GM18507 (cell line): Measurements from ENCODE around the gene CRIM1.

Source experiments
- DNase-seq: peaks from one replicate; pipeline ENCODE4 v3.0.0; 2011; ENCODE audit warnings: low read depth; ENCODE audit not compliant: insufficient read length; ENCODE audit errors: extremely low spot score
- FAIRE-seq: peaks from 2 replicates; lab custom pipeline; 2011; peaks lifted over from hg19 to GRCh38; lab: Jason Lieb, UNC

CRIM1 gene

GRCh38 chr2:36492216-36492945 lies 136.8 kb downstream of the CRIM1 start:
- DNase-seq, result no peak

DNA sequence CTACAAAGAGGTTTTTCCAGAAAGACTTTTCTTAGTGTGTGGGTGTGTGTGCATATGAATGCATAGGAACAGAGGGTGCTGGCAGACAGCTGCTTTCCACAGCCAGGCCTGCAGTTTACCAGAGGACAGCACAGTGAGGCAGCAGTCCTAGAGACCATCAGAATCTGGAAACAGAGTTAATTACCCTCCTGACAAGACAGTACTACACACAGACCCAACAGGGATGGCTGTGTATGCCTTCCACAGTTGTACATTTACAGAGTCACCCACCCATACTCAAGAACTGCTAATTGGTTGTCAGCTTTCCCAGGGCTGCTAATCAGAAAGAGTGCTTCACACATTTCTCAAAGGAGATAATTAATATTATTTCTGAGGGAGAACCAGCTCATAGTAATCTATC lies 137.7 kb downstream of the CRIM1 start:
- no peak for FAIRE-seq

More at GRCh38 chr2:36492216-36492945, 136.8 kb downstream of the CRIM1 start:
- peak; percentile 15 for FAIRE-seq

DNA sequence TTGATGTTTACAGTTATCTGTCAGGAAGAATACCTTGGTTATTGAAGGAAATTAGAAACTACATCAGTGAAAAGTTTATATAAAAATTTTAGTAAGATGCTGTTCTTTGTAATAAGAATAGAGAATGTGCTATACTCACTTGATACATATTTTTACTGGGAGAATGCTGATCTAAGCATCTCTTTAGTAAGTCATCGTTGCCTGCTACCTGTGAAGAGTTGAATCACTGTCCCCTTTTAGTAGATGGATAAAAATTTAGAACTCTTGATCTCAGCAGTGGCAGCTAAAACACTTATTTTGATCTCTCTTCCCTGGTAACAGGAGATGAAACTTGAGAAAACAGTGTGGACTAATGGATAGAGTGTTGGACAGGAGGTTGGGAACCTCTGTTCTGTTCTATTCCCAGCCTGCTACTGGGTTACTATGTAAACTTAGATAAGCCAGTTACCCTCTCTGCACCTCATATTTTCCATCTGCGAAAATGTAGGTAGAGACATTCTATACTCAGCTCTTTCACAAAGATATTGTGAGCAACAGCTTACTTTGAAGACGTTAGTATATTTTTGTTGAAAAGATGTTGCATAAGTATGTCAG lies 142.1 kb downstream of the CRIM1 start:
- FAIRE-seq (no peak), DNase-seq (no peak)

More for the DNA sequence above, 137.7 kb downstream of the CRIM1 start:
- no peak for DNase-seq

DNA sequence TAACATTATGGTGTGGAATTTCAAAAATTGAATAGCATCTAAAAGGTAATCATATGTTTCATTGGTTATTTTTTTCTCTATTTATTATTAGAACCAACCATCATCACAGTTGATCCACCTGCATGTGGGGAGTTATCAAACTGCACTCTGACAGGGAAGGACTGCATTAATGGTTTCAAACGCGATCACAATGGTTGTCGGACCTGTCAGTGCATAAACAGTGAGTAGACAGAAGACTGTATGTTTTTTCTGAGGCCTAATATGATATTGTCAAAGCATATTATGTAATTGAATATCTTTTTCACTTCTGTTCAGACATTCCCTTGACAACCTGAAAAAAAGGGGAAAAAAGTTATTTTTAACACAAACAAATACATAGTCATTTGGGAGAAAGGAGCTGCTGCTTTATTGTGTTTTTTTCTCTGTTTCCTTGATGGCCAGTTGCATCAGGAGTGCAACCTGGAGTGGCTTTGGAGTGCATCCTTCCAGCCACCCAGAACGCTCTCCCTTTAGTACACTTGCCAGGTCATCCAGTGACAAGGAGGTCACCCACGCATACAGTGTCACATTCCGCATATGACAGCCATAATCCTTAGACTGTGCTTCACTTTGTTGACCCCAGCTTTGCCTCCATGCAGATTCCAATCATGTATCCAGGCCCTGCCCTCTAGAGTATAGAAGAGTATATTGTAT lies 143.7 kb downstream of the CRIM1 start:
- FAIRE-seq, result no peak

GRCh38 chr2:36500072-36500471 lies 144.5 kb downstream of the CRIM1 start:
- FAIRE-seq, result no peak

More for the DNA sequence above, 143.7 kb downstream of the CRIM1 start:
- no peak for DNase-seq

DNA sequence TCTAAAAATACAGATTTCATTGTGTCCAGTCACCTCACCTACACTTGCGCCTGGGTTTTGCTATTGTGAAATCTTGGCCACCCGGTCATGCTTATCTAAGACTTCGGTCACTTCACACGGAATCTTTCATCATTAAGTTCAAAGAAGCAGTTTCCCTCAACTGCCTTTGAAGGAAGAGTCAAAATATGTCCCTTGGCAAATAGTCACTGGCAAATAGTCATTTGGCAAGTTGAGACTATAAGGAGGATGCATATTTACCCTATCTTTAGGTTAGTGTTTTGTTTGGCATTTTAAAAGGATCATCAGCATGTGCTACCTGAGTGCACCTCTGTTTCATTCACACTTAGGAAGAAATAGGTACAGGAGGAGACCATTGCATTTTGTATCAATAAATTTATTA lies 146.5 kb downstream of the CRIM1 start:
- FAIRE-seq, result no peak

More at GRCh38 chr2:36500072-36500471, 144.5 kb downstream of the CRIM1 start:
- DNase-seq, result no peak

GRCh38 chr2:36507408-36507812 lies 151.8 kb downstream of the CRIM1 start:
- FAIRE-seq, result peak; percentile 73
- no peak for DNase-seq

More for the DNA sequence above, 146.5 kb downstream of the CRIM1 start:
- DNase-seq, result no peak

- FAIRE-seq, result no peak
- no peak for DNase-seq
Observed at GRCh38 chr2:36509075-36509474, 153.5 kb downstream of the CRIM1 start.

DNA sequence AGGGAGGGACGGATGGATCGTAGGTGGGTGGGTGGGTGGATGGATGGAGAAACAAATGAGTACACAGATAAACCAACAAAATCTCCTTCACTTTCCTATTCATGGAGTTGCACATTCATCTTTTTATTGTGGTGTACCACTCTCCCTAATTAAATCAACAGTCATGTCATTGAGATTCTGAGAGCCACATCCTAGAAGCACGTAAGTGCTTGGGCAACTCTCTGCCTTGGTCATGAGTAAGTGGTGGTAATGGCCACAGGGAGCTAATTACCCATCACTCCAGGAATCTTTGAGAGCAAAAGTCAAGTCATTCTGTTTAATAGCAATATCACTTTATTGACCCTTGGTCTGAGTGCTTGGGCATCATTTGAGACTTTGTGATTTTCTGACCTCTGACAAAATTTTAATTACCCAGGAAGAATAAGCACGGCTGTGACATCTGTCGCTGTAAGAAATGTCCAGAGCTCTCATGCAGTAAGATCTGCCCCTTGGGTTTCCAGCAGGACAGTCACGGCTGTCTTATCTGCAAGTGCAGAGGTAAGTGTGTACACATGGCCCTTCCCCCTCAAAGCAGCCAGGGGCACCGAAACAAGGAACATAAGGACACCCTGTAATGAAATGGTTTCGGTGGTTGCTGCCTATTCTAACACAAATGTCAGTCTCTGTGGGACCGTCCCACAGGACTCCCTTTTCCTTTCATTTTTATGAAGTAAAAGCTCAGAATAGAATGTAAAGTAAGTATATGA lies 156.5 kb downstream of the CRIM1 start:
- no peak for DNase-seq
- no peak for FAIRE-seq

DNA sequence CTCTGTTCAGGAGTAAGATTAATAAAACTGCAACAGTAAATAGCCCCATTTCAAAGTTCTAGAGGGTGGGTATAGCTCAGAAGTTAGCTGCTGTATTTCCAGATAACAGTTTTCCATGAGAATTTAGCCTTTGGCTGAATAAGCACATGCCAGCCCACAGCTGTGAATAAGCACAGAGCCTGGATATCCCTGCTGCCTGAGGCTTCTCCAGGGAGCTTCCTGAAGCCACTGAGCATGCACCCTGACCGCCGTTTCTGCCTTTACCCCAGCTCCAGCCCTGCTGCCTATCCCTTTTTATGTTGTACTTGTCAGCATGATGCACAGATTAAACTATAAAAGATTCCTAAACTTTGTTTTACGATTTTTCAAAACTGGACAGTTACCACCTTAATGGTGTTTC lies 157.1 kb downstream of the CRIM1 start:
- DNase-seq (no peak), FAIRE-seq (no peak)

DNA sequence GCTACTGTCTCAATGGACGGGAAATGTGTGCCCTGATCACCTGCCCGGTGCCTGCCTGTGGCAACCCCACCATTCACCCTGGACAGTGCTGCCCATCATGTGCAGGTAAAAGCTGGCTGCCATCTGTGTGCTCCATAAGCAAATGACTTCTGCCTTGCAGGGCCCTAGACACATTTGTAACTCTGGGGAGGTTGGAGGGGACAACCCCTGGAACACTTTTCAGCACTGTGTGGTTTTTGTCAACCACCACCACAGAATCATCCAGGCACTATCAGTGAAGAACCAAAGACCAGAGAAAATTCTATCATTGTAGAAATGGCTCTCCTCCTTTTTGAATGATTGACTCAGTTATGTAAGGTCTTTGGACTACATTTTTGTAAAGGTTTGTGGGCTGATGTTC lies 158.1 kb downstream of the CRIM1 start:
- no peak for FAIRE-seq
- DNase-seq, result no peak

DNA sequence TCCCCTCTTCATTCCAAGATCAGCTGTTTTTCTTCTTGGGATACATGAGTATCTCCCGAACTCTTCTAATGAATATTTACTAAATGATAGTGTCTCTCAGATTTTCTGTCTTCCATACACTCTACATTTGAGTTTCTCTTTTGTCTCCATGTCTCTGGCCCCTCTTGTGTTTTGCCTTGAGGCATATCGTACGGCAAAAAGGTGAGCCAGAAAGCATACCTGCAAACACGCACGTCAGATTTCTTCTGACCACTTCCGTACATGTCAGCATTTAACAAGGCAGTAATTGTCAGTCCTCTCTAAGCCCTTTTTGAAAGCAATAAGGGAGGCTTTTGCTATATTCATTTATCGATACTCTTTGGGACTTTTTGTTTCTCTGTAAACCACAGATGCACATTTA lies 160.0 kb downstream of the CRIM1 start:
- FAIRE-seq, result no peak
- DNase-seq, result no peak

DNA sequence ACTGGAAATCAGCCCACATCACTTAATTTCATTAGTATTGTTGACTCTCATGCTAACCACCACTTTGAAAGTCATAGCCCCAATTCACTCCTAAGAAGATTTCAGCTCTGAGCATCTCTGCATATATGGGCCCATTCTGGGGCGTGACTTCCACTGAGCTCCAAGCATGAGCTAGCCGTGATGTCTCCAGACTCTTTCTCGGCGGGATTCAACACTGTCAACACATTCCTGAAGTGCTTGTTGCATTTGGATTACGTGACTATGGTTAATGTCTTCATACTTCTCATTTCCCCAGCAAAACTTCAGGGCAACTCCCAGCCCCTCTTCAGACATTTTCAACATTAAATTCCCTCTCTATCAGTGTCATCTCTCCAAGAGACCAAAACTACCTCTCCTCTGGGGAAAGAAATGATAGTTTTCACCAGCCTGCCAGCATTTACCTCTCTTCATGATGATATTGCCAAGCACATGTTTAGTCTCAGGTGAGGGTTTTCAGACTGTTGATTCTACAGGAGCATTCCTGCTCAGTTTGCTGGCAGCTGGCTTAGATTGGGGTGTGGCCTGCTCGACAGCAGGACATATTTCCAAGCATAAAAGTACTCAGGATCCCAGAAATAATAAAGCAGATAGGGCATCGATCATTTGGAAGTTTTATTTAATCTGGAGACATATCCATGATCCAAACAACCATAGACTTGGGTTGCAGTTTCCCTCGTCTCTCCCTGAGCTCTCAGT lies 160.7 kb downstream of the CRIM1 start:
- no peak for DNase-seq
- FAIRE-seq, result no peak

DNA sequence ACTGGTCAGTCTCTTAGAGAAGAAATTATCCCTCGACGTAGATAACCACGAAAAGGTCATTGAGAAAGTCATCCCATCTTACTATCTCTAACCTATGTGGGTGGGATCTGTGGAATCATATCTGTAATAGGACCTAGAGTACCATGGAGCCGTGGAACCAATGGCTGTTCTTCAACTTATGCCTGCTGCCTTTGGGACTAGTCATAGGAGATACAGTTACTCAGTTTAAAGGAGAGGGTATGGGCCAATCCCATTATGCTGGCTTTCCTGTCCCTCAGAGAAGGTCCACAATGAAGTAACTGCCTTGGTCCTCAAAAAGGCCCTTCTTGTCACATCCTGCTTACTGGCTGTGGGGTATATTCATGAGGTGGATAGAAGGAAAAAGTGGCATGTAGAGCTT lies 164.9 kb downstream of the CRIM1 start:
- DNase-seq, result no peak
- no peak for FAIRE-seq

GRCh38 chr2:36523153-36523552 lies 167.6 kb downstream of the CRIM1 start:
- no peak for FAIRE-seq
- no peak for DNase-seq

DNA sequence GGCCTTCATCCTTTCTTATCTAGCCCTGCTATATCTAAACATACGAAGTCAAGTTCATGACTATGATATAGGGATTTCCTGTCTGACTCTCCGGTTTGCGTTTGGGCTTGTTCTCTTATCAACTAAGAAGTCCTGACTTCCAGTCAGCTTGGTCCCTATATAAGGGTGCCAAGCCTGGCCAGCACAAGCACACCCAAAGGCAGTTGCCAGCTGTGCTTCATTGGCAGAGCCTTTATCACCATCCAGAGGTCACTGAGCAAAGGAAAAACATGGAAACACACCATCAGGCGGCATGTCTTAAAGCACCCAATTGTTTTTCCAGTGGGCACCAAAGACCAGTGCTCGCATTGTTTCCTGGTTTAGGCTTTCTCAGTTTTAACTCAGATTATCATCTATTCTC lies 169.7 kb downstream of the CRIM1 start:
- no peak for DNase-seq
- no peak for FAIRE-seq

GRCh38 chr2:36526226-36526625 lies 170.6 kb downstream of the CRIM1 start:
- FAIRE-seq (no peak), DNase-seq (no peak)

GRCh38 chr2:36528274-36528673 lies 172.7 kb downstream of the CRIM1 start:
- no peak for DNase-seq
- peak; percentile 56 for FAIRE-seq

- DNase-seq (no peak), FAIRE-seq (no peak)
Observed at GRCh38 chr2:36528766-36529392, 173.3 kb downstream of the CRIM1 start.
